ENCODE results near the gene ZDHHC24. TPM values are rescaled to one million over a fixed set of nuclear protein-coding genes. Genes with fewer than 3 reads are reported as not detected.

Gene ZDHHC24
- total RNA-seq, 1 experiment from 2014 or later = 9.7 TPM

DNA sequence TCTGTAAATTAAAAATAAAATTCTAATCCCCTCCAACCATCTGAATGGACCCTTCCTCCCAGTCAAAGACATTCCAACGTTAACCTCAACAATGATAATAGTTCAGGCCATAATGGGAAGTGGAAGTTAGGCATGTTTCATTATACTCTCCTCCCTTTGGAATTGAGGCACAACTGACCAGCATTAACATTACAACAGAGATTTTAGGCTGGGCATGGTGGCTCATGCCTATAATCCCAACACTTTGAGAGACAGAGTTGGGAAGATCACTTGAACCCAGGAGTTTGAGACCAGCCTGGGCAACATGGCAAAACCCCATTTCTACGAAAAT lies 25.0 kb upstream of the ZDHHC24 start:
- Histone ChIP-seq H3K9me3 (ENCODE audit: low read depth, low read length, poor library complexity, severe bottlenecking) (no peaks in the 10 kb centered on the region), H3K36me3 (ENCODE audit: insufficient read depth, low read length, poor library complexity, severe bottlenecking) (no peaks in the 10 kb centered on the region), H3K4me3 (ENCODE audit: low read depth, low read length, poor library complexity, severe bottlenecking) (no peak overlapping the region), H3K4me1 (ENCODE audit: insufficient read depth, low read length, poor library complexity, severe bottlenecking) (peaks cover 5% of the 10 kb centered on the region), H3K27me3 (replicated peaks; ENCODE audit: insufficient read depth, low read depth, low read length, poor library complexity) (no peaks in the 10 kb centered on the region), H3K27ac (ENCODE audit: low read depth, low read length, poor library complexity, severe bottlenecking) (no peak overlapping the region)
- CTCF ChIA-PET = no interaction called here
- POLR2A ChIA-PET (ENCODE audit: low non-redundant PET) = no interaction called here
- no TSS peak for BruUV-seq (replicated peaks)
- no peak for TF ChIP-seq EZH2 (IDR thresholded peaks at IDR 0.05; ENCODE audit: borderline replicate concordance, low read depth, low read length, poor library complexity, severe bottlenecking)
- TF ChIP-seq, protein P1, sequence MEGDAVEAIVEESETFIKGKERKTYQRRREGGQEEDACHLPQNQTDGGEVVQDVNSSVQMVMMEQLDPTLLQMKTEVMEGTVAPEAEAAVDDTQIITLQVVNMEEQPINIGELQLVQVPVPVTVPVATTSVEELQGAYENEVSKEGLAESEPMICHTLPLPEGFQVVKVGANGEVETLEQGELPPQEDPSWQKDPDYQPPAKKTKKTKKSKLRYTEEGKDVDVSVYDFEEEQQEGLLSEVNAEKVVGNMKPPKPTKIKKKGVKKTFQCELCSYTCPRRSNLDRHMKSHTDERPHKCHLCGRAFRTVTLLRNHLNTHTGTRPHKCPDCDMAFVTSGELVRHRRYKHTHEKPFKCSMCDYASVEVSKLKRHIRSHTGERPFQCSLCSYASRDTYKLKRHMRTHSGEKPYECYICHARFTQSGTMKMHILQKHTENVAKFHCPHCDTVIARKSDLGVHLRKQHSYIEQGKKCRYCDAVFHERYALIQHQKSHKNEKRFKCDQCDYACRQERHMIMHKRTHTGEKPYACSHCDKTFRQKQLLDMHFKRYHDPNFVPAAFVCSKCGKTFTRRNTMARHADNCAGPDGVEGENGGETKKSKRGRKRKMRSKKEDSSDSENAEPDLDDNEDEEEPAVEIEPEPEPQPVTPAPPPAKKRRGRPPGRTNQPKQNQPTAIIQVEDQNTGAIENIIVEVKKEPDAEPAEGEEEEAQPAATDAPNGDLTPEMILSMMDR (conservative IDR thresholded peaks at IDR 0.05; ENCODE audit: low read depth, low read length) = no peak
- DNase-seq (ENCODE audit: low spot score) = no peak
- intact Hi-C loops (cut with micrococcal nuclease; ENCODE audit: unreplicated experiment) = no loop called here

DNA sequence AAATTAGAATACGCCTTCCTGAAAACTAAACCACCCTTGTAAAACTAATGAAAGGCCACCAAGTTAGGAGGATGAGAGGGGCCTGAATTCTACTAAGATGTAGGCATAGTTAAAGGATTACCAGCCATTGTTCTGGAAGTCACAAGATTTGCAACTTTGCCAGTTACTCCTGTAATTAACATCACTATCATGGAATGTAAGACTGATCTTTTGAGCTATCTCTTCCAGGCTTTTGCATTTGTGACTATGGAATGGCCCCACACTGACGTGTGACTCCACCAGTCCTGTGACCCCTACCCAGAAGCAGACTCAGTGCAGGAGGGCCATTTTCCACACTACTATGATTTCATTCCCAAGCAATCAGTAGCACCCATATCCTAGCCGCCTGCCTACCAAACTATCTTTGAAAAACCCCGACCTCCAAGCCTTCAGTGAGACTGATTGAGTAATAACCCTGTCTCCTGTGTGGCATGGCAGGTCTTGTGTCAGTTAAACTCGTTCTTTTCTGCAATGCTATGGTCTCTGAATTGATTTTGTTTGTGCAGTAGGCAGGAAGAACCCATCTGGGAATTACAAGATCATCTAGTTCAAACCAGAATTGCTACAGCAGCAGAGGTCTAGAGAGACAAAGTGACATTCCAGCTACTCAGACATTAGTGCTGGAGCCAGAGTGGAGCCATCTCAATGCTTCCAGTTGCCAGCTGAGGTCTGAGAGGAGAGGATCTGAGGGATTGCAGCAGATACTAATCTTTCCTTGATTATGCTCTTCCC lies 24.4 kb upstream of the ZDHHC24 start:
- no peaks in the 10 kb centered on the region for H3K36me3 ChIP-seq (ENCODE audit: insufficient read depth, low read length, poor library complexity, severe bottlenecking)
- CTCF ChIA-PET = no interaction called here
- intact Hi-C loops (cut with micrococcal nuclease; ENCODE audit: unreplicated experiment) = no loop called here
- H3K27me3 ChIP-seq (replicated peaks; ENCODE audit: insufficient read depth, low read depth, low read length, poor library complexity) = no peaks in the 10 kb centered on the region
- no TSS peak for BruUV-seq (replicated peaks)
- H3K4me3 ChIP-seq (ENCODE audit: low read depth, low read length, poor library complexity, severe bottlenecking) = no peak overlapping the region
- POLR2A ChIA-PET (ENCODE audit: low non-redundant PET) = no interaction called here
- no peaks in the 10 kb centered on the region for H3K9me3 ChIP-seq (ENCODE audit: low read depth, low read length, poor library complexity, severe bottlenecking)
- no peak for TF ChIP-seq EZH2 (IDR thresholded peaks at IDR 0.05; ENCODE audit: borderline replicate concordance, low read depth, low read length, poor library complexity, severe bottlenecking)
- TF ChIP-seq, protein P1 (conservative IDR thresholded peaks at IDR 0.05; ENCODE audit: low read depth, low read length) = no peak
- DNase-seq (ENCODE audit: low spot score) = no peak
- H3K4me1 ChIP-seq (ENCODE audit: insufficient read depth, low read length, poor library complexity, severe bottlenecking) = peaks cover 5% of the 10 kb centered on the region
- H3K27ac ChIP-seq (ENCODE audit: low read depth, low read length, poor library complexity, severe bottlenecking) = no peak overlapping the region

DNA sequence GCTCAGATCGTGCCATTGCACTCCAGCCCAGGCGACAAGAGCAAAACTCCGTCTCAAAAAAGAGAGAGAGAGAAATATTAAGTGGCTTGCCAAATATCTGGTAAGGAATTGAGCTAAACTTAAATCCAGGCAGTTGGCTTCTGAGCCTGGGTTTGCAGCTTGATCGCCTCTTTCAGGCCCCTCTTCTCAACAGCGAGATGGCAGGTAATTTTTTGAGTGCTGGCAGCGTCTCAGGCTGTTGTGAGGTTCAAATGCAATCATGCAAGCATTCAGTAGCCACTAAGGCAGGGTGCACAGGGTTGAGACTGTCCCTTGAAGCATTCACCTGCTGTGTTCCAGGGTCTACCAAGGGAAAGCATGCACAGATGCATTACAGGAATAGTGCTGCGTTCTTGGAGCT lies 23.2 kb upstream of the ZDHHC24 start:
- H3K27ac ChIP-seq (ENCODE audit: low read depth, low read length, poor library complexity, severe bottlenecking) = no peak overlapping the region
- intact Hi-C loops (cut with micrococcal nuclease; ENCODE audit: unreplicated experiment) = no loop called here
- H3K9me3 ChIP-seq (ENCODE audit: low read depth, low read length, poor library complexity, severe bottlenecking) = no peaks in the 10 kb centered on the region
- no peak for DNase-seq (ENCODE audit: low spot score)
- ChIA-PET POLR2A (ENCODE audit: low non-redundant PET) (interaction anchor here (0.6 kb wide), 1 partner anchor 15 kb away, joined by 6 read pairs; no protein-coding TSS in a partner anchor), CTCF (no interaction called here)
- no peaks in the 10 kb centered on the region for H3K27me3 ChIP-seq (replicated peaks; ENCODE audit: insufficient read depth, low read depth, low read length, poor library complexity)
- BruUV-seq (replicated peaks) = no TSS peak
- TF ChIP-seq, protein P1 (conservative IDR thresholded peaks at IDR 0.05; ENCODE audit: low read depth, low read length) = no peak
- TF ChIP-seq EZH2 (IDR thresholded peaks at IDR 0.05; ENCODE audit: borderline replicate concordance, low read depth, low read length, poor library complexity, severe bottlenecking) = no peak
- no peaks in the 10 kb centered on the region for H3K36me3 ChIP-seq (ENCODE audit: insufficient read depth, low read length, poor library complexity, severe bottlenecking)
- no peak overlapping the region for H3K4me3 ChIP-seq (ENCODE audit: low read depth, low read length, poor library complexity, severe bottlenecking)
- H3K4me1 ChIP-seq (ENCODE audit: insufficient read depth, low read length, poor library complexity, severe bottlenecking) = peaks cover 5% of the 10 kb centered on the region
